Activated naive CD4-positive, alpha-beta T cell treated with anti-CD3 and anti-CD28 coated beads, Interleukin-2, amount 10 ng/mL, durations not matched to agents 7 days and 5 days (primary cell): ENCODE results near the gene SPEM3.

Source experiments
- CTCF ChIA-PET: fragments of 350-600 bp; sonication (Branson Sonifier 250); formaldehyde crosslinking; loops from one replicate; lab custom pipeline; 2021; ENCODE audit warnings: antibody characterized with exemption; lab: Charles Lee
- DNase-seq: peaks from one replicate; pipeline ENCODE4 v3.0.0-alpha.2; 2020
- H3K27ac Mint-ChIP-seq: one replicate; pipeline ENCODE4 v1.8.0; 2021; ENCODE audit warnings: mild to moderate bottlenecking, moderate library complexity, mixed read lengths
- H3K27me3 Mint-ChIP-seq: one replicate; pipeline ENCODE4 v1.8.0; 2021; ENCODE audit warnings: mild to moderate bottlenecking, mixed read lengths
- H3K36me3 Mint-ChIP-seq: one replicate; pipeline ENCODE4 v1.8.0; 2021; ENCODE audit warnings: mixed read lengths
- H3K4me1 Mint-ChIP-seq: one replicate; pipeline ENCODE4 v1.8.0; 2021; ENCODE audit warnings: mixed read lengths
- H3K4me3 Mint-ChIP-seq: one replicate; pipeline ENCODE4 v1.8.0; 2021; ENCODE audit warnings: mild to moderate bottlenecking, moderate library complexity, mixed read lengths
- H3K9me3 Mint-ChIP-seq: one replicate; pipeline ENCODE4 v1.8.0; 2021; ENCODE audit warnings: mixed read lengths

The SPEM3 gene

DNA sequence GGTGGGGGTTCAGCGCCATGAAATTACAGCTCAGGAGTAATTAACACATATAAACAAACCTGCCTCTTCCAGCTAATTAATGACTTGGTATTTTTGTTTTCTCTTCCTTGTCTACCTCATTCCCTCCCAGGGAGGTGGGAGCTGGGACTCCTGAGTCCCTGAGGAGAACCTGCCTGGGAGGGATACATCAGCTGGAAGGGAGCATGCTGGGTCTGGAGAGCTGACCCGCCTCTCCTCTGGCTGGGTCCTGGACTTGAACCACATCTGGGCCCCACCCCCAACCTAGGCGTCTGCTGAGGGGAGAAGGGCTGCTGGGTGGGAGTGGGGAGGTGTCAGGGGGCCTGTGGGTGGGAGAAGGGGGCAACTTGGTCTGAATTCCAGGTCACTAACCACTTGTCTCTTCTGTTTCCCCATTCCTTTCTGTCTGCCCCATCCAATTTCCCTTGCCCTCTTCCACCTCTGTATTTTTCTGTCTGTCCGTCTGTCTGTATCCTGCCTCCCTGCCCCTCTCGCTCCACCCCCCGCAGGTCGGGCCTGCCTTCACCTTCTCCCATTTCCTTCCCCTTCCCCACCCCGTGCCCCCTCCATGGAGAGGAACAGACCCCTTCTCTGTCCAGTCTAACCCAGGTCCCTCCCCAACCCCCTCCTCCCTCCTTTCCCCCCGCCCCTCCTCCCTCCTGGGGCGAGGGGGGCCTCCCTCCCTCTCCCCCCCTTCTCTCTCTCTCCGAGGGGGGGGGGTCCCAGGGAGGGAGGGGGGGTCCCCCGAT lies 21.0 kb upstream of the SPEM3 start, which contains the start of gene NLGN2:
TSS of gene NLGN2 (plus strand) at position 361 of the 767 bp plus-strand sequence. CDS start 411 bp downstream, outside the sequence.
- peak within 1 kb of the TSS; percentile 6 for H3K4me3 Mint-ChIP-seq
- no peaks in the 10 kb centered on the region for H3K9me3 Mint-ChIP-seq
- peaks cover 1% of the 10 kb centered on the region for H3K36me3 Mint-ChIP-seq
- CTCF ChIA-PET = interaction anchor here (0.8 to 1.3 kb wide), 2 partner anchors 71 to 80 kb away, joined by 3 to 4 read pairs; partner anchors contain the start of gene ACAP1
- no peak within 1 kb of the TSS for H3K27ac Mint-ChIP-seq
- H3K27me3 Mint-ChIP-seq = peaks cover 64% of the 10 kb centered on the region
- peaks cover 19% of the 10 kb centered on the region for H3K4me1 Mint-ChIP-seq
- no peak for DNase-seq

DNA sequence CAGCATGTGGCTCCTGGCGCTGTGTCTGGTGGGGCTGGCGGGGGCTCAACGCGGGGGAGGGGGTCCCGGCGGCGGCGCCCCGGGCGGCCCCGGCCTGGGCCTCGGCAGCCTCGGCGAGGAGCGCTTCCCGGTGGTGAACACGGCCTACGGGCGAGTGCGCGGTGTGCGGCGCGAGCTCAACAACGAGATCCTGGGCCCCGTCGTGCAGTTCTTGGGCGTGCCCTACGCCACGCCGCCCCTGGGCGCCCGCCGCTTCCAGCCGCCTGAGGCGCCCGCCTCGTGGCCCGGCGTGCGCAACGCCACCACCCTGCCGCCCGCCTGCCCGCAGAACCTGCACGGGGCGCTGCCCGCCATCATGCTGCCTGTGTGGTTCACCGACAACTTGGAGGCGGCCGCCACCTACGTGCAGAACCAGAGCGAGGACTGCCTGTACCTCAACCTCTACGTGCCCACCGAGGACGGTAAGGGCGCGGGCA lies 20.4 kb upstream of the SPEM3 start:
- Mint-ChIP-seq H3K9me3 (no peaks in the 10 kb centered on the region), H3K4me3 (no peak overlapping the region), H3K27ac (no peak overlapping the region), H3K36me3 (peaks cover 1% of the 10 kb centered on the region), H3K27me3 (peaks cover 70% of the 10 kb centered on the region), H3K4me1 (peaks cover 13% of the 10 kb centered on the region)
- CTCF ChIA-PET = interaction anchor here (0.9 kb wide), 1 partner anchor 10 kb away, joined by 3 read pairs; no protein-coding TSS in a partner anchor
- peak; percentile 58 for DNase-seq

DNA sequence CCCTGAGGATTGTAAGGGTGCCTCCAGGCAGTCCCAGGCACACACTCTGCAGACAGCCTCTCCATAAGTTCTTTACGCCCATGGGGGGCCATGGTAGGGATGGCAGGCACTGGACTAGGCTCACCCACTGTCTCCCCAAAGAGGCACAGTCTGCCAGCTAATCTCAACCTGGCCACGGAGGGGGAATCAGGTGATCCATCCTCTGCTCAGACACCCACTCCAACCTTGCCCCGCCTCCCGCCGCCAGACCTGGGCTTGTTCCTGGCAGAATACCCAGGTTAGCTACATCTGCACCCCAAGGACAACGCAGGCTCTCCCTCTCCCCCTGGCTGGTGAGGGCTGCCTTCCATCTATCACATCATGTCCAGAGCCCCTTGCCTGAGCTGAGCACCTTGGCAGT lies 19.8 kb upstream of the SPEM3 start:
- H3K9me3 Mint-ChIP-seq = no peaks in the 10 kb centered on the region
- H3K27me3 Mint-ChIP-seq = peaks cover 71% of the 10 kb centered on the region
- peaks cover 1% of the 10 kb centered on the region for H3K36me3 Mint-ChIP-seq
- CTCF ChIA-PET = interaction anchor here (0.9 kb wide), 1 partner anchor 11 kb away, joined by 3 read pairs; no protein-coding TSS in a partner anchor
- DNase-seq = no peak
- no peak overlapping the region for H3K4me3 Mint-ChIP-seq
- no peak overlapping the region for H3K27ac Mint-ChIP-seq
- peaks cover 12% of the 10 kb centered on the region for H3K4me1 Mint-ChIP-seq

DNA sequence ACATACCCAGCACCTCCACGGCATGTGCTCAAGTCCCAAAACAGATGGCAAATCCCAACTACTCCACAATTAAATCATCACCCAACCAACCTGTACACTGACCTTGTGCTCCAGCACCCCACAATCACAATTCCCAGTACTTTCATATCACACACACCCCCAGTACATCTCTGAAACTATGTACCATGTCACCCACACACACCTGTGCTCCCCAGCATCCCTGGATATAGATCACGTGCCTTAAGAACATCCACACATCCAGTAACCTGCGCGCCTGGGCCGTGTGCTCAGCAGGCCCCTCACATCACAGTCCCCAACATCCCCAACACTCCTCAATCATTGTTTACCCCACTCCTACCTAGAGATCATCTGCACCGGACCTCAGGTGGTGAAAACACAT lies 18.9 kb upstream of the SPEM3 start:
- Mint-ChIP-seq H3K27ac (no peak overlapping the region), H3K4me3 (no peak overlapping the region), H3K9me3 (no peaks in the 10 kb centered on the region), H3K27me3 (peaks cover 63% of the 10 kb centered on the region), H3K4me1 (peaks cover 12% of the 10 kb centered on the region), H3K36me3 (no peaks in the 10 kb centered on the region)
- CTCF ChIA-PET = no interaction called here
- no peak for DNase-seq

DNA sequence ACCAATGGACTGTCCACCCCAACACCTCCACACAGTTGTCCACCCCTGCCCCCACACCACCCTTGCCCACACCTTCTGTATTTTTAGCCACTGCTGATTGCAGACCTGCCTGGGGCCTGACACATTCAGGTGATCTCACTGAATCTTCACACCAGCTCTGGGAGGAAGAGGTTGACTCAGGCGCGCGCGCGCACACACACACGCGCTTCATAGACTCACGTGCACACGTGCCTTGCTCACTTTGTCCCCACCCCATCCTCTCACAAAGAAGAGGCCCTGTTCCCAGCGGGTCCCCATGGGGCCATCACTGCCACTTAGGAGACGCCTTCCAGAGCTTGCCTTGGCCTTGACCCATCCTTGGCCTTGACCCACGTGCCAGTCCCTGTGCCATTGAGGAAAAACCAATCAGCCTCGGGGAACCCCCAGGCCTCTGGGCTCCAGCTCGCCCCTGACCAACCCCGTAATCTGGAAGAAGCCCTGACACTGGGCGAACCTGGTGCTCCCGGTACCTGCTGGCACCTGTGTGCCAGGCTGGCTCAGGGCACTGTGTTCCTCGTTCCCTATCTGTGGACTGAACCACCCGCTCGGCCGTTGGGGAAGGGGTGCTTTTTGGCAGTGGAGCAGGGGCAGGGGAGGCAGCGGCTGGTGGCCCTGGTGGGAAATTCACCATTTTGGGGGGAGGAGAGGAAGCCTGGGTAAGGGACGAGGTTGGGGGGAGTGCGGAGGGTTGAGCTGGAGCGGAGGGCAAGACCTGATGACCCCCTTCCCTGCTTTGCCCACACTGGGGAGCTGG lies 17.8 kb upstream of the SPEM3 start:
- DNase-seq = no peak
- peaks cover 53% of the 10 kb centered on the region for H3K27me3 Mint-ChIP-seq
- H3K9me3 Mint-ChIP-seq = no peaks in the 10 kb centered on the region
- H3K4me3 Mint-ChIP-seq = no peak overlapping the region
- H3K4me1 Mint-ChIP-seq = peaks cover 9% of the 10 kb centered on the region
- CTCF ChIA-PET = no interaction called here
- H3K27ac Mint-ChIP-seq = no peak overlapping the region
- H3K36me3 Mint-ChIP-seq = no peaks in the 10 kb centered on the region

DNA sequence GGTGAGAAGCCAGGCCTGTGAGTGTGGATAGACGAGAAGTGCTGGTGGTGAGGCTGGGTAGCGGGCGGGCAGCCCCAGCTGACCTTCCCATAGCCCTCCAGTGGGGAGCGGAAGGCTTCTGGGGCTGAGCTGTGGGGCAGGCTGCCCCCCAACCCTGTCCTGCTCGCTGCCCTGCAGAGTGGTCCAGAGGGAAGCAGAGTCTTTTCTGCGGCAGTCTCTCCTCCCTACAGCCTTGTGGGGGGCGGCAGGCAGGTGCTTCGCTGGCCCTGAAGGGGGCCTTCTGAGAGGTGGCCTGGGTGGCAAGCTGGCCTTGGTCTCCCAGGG lies 17.3 kb upstream of the SPEM3 start:
- no peak for DNase-seq

DNA sequence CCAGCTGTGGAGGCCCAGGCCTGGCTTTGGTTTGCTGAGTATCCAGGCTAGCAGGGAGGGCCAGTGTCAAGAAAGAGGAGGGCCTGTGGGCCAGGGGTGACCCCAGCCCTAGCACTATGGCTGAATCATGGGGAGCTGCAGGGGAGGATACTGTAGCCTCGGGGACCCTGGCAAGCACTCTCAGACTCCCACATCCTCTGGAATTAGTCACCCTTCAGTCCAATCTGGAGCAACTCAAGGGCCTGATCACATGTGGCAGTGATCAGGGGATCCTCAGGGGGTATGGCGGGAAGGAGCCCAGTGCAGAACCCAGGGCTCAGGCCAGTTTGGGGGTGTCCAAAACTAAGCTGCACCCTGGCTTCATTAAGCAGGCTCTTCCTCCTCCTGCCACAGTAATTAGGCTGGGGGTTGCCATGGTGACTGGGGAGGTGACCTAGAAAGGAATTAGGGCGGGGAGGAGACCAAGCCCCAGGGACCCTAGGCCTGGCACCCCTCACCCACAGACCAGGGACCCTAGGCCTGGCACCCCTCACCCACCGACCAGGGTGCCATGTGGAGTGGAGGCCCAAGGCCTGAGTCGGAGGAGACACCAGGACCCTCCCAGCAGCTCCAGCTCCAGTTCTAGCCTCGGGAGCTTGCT lies 15.2 kb upstream of the SPEM3 start:
- Mint-ChIP-seq H3K27ac (no peak overlapping the region), H3K4me3 (no peak overlapping the region), H3K36me3 (no peaks in the 10 kb centered on the region), H3K27me3 (peaks cover 31% of the 10 kb centered on the region), H3K9me3 (no peaks in the 10 kb centered on the region), H3K4me1 (peaks cover 2% of the 10 kb centered on the region)
- no peak for DNase-seq
- CTCF ChIA-PET = interaction anchor here (0.6 kb wide), 1 partner anchor 158 kb away, joined by 3 read pairs; no protein-coding TSS in a partner anchor

More for the DNA sequence above, 17.3 kb upstream of the SPEM3 start:
- H3K27me3 Mint-ChIP-seq = peaks cover 47% of the 10 kb centered on the region
- H3K36me3 Mint-ChIP-seq = no peaks in the 10 kb centered on the region
- H3K9me3 Mint-ChIP-seq = no peaks in the 10 kb centered on the region
- H3K27ac Mint-ChIP-seq = no peak overlapping the region
- peaks cover 6% of the 10 kb centered on the region for H3K4me1 Mint-ChIP-seq
- CTCF ChIA-PET = no interaction called here
- H3K4me3 Mint-ChIP-seq = no peak overlapping the region

DNA sequence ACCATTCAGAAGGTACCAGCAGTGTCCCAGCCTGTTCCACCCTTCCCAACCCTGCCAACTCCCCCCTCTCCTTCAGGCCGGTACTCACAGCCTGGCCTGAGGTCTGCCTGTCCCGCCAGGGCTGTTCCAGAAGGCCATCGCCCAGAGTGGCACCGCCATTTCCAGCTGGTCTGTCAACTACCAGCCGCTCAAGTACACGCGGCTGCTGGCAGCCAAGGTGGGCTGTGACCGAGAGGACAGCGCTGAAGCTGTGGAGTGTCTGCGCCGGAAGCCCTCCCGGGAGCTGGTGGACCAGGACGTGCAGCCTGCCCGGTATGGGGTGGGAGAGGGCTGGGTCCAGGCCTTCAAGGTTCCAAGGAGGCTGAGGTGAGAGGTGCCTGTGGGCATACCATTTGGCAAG lies 13.8 kb upstream of the SPEM3 start:
- Mint-ChIP-seq H3K27ac (no peak overlapping the region), H3K36me3 (no peaks in the 10 kb centered on the region)
- CTCF ChIA-PET = interaction anchor here (0.6 kb wide), 1 partner anchor 362 kb away, joined by 4 read pairs; no protein-coding TSS in a partner anchor

DNA sequence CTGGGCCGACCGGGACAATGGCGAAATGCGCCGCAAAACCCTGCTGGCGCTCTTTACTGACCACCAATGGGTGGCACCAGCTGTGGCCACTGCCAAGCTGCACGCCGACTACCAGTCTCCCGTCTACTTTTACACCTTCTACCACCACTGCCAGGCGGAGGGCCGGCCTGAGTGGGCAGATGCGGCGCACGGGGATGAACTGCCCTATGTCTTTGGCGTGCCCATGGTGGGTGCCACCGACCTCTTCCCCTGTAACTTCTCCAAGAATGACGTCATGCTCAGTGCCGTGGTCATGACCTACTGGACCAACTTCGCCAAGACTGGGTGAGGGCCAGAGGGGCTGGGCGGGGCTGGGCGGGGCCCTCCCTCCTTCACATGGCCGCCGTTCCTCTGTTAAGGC lies 12.9 kb upstream of the SPEM3 start:
- no peaks in the 10 kb centered on the region for H3K9me3 Mint-ChIP-seq
- peaks cover 19% of the 10 kb centered on the region for H3K27me3 Mint-ChIP-seq
- H3K4me3 Mint-ChIP-seq = no peak overlapping the region
- H3K4me1 Mint-ChIP-seq = no peaks in the 10 kb centered on the region
- CTCF ChIA-PET = no interaction called here
- no peaks in the 10 kb centered on the region for H3K36me3 Mint-ChIP-seq
- no peak overlapping the region for H3K27ac Mint-ChIP-seq
- no peak for DNase-seq

More for the DNA sequence above, 13.8 kb upstream of the SPEM3 start:
- H3K4me1 Mint-ChIP-seq = no peaks in the 10 kb centered on the region
- H3K4me3 Mint-ChIP-seq = no peak overlapping the region
- no peak for DNase-seq
- no peaks in the 10 kb centered on the region for H3K9me3 Mint-ChIP-seq
- H3K27me3 Mint-ChIP-seq = peaks cover 25% of the 10 kb centered on the region

DNA sequence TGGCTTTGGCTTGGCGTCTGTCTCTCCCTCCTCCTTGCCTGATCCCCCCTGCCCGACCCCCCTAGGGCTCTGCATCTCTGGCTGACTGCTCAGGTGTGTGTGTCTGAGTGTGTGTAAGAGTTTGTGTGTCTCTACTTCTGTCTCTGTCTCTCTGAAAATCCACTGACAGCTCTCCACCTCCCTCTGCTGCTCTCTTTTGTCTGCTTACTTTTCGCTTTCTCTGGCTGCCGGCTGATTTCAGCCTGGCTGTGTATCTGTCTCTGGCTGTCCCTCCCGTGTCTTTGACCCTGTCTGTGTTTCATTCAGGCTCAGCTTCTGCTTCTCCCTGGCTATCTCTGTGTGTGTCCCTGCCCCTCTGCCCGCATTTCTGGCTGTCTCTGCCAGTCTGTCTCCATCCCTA lies 12.3 kb upstream of the SPEM3 start:
- no peak overlapping the region for H3K27ac Mint-ChIP-seq
- H3K4me3 Mint-ChIP-seq = no peak overlapping the region
- H3K9me3 Mint-ChIP-seq = no peaks in the 10 kb centered on the region
- CTCF ChIA-PET = interaction anchor here (1.0 kb wide), 1 partner anchor 60 kb away, joined by 4 read pairs; no protein-coding TSS in a partner anchor
- no peaks in the 10 kb centered on the region for H3K4me1 Mint-ChIP-seq
- H3K36me3 Mint-ChIP-seq = no peaks in the 10 kb centered on the region
- peaks cover 14% of the 10 kb centered on the region for H3K27me3 Mint-ChIP-seq
- no peak for DNase-seq

DNA sequence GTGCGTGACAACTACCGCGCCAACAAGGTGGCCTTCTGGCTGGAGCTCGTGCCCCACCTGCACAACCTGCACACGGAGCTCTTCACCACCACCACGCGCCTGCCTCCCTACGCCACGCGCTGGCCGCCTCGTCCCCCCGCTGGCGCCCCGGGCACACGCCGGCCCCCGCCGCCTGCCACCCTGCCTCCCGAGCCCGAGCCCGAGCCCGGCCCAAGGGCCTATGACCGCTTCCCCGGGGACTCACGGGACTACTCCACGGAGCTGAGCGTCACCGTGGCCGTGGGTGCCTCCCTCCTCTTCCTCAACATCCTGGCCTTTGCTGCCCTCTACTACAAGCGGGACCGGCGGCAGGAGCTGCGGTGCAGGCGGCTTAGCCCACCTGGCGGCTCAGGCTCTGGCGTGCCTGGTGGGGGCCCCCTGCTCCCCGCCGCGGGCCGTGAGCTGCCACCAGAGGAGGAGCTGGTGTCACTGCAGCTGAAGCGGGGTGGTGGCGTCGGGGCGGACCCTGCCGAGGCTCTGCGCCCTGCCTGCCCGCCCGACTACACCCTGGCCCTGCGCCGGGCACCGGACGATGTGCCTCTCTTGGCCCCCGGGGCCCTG lies 11.5 kb upstream of the SPEM3 start:
- Mint-ChIP-seq H3K4me3 (no peak overlapping the region), H3K27ac (no peak overlapping the region), H3K36me3 (no peaks in the 10 kb centered on the region), H3K4me1 (no peaks in the 10 kb centered on the region), H3K9me3 (no peaks in the 10 kb centered on the region), H3K27me3 (peaks cover 13% of the 10 kb centered on the region)
- DNase-seq = no peak
- CTCF ChIA-PET = interaction anchor here (1.0 kb wide), 1 partner anchor 61 kb away, joined by 4 read pairs; no protein-coding TSS in a partner anchor

DNA sequence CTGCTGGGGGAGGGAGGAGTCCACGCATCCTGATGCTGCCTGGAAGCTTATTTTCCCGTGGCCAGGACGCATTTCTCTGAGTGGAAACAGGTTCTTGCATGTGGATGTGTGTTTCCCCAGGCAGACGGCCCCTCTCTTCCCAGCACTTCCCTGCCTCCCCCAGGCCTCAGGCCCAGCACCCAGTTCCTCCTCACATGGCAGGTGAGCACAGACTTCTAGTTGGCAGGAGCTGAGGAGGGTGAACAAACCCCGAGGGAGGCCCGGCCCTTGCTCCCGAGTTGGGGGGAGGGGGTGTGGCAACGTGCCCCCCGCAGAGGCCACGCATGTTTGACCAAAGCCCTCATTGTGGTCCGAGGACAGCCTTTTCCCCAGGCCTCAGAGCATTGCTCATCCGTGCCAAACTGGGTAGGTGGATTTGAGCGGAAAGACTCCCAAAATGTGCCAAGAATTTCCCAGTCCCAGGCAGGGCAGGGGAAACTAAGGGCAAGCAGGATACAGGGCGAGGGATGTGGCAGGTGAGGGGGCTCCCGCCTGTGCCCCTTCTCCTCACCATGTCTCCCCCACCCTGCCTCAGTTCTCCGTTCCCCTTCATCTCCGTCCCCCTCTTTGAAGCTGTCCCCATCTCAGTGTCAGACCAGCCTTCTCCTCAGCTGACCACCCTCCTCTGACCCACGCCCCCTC lies 10.0 kb upstream of the SPEM3 start:
- Mint-ChIP-seq H3K27ac (no peak overlapping the region), H3K9me3 (no peaks in the 10 kb centered on the region), H3K4me3 (no peak overlapping the region), H3K27me3 (peaks cover 6% of the 10 kb centered on the region), H3K4me1 (no peaks in the 10 kb centered on the region), H3K36me3 (no peaks in the 10 kb centered on the region)
- no peak for DNase-seq
- CTCF ChIA-PET = no interaction called here

DNA sequence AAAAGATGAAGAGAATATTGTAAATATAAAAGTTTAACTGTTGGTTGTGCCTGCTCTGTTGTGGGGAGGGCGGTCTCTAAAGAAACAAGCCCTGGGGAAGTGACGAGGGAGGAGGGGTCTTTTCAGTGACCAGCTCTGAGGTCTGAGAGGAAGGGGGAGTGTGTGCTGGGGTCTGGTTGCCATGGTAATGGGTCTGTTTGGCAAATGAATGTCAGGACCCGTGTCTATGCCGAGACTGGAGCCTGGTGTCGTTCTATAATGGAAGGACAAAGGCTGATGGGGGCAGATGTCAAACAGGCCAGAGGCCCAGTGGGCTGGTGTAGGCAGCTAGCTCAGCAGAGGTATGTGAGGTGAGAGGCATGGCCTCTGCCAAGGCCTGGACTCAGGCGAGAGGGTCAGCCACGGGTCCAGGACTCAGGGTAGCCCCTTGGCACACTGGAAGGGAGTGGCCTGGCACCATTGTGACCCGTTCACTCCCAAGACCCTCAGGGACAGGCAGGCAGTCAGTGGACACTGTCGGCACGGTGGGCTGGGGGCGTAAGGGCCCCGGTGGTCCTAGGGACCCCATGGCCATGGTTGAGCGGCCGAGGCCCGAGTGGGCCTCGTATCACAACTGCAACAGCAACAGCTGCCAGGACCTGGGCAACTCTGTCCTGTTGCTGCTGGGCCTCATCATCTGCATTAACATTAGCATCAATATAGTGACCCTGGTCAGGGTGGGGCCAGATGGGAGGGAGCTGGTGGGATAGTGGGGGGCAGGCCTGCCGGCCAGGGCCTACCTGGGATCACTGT lies 8.6 kb upstream of the SPEM3 start, which contains the start of gene SPEM1:
TSS of gene SPEM1 (plus strand) at position 506 of the 792 bp plus-strand sequence. CDS start at position 567, 61 bp downstream.
- peaks cover 2% of the 10 kb centered on the region for H3K4me1 Mint-ChIP-seq
- no peaks in the 10 kb centered on the region for H3K9me3 Mint-ChIP-seq
- DNase-seq = no peak
- CTCF ChIA-PET = no interaction called here
- no peaks in the 10 kb centered on the region for H3K36me3 Mint-ChIP-seq
- peaks cover 20% of the 10 kb centered on the region for H3K27me3 Mint-ChIP-seq
- H3K4me3 Mint-ChIP-seq = no peak within 1 kb of the TSS
- no peak within 1 kb of the TSS for H3K27ac Mint-ChIP-seq
